ENCODE results near the gene TEKT3. TPM values are rescaled to one million over a fixed set of nuclear protein-coding genes. Genes with fewer than 3 reads are reported as not detected.

TEKT3 gene
- total and polyA plus RNA-seq, 4 donors, result 1.9 to 3.0 (median 2.5) TPM; not detected in 1

GRCh38 chr17:15298176-15298575 lies 43.2 kb downstream of the TEKT3 start:
- no peak overlapping the region for H3K27ac ChIP-seq (ENCODE audit: low read depth in 1 of 2, low read length in 2 of 2)
- peaks cover 3% of the 10 kb centered on the region for H3K9me3 ChIP-seq (ENCODE audit: control insufficient read depth, low read length)

GRCh38 chr17:15293558-15293957 lies 47.8 kb downstream of the TEKT3 start:
- Histone ChIP-seq H3K4me1 (ENCODE audit: control insufficient read depth in 1 of 2, insufficient read depth in 2 of 2, low read length in 2 of 2) (no peaks in the 10 kb centered on the region), H3K9me3 (ENCODE audit: control insufficient read depth, low read length) (peaks cover 3% of the 10 kb centered on the region), H3K36me3 (ENCODE audit: control insufficient read depth in 1 of 2, insufficient read depth in 2 of 2, low read length in 1 of 2) (no peaks in the 10 kb centered on the region), H3K27ac (ENCODE audit: low read depth in 1 of 2, low read length in 2 of 2) (no peak overlapping the region), H3K27me3 (ENCODE audit: control insufficient read depth in 1 of 2, insufficient read depth in 2 of 2, low read length in 1 of 2) (no peaks in the 10 kb centered on the region), H3K4me3 (ENCODE audit: low read length in 2 of 2) (no peak overlapping the region)
- DNase-seq, result no peak
- WGBS, 2 donors, result 83 to 89% methylated on average over 3 of the region's 3 CpGs
- intact Hi-C loops (cut with DNase I), result no loop called here
- no peak for ATAC-seq (ENCODE audit: low FRiP score)

More at GRCh38 chr17:15298176-15298575, 43.2 kb downstream of the TEKT3 start:
- intact Hi-C loops (cut with DNase I), result no loop called here
- Histone ChIP-seq H3K4me1 (ENCODE audit: control insufficient read depth in 1 of 2, insufficient read depth in 2 of 2, low read length in 2 of 2) (peaks cover 0 to 2% of the 10 kb centered on the region in 2 donors), H3K4me3 (ENCODE audit: low read length in 2 of 2) (no peak overlapping the region), H3K36me3 (ENCODE audit: control insufficient read depth in 1 of 2, insufficient read depth in 2 of 2, low read length in 1 of 2) (no peaks in the 10 kb centered on the region), H3K27me3 (ENCODE audit: control insufficient read depth in 1 of 2, insufficient read depth in 2 of 2, low read length in 1 of 2) (peaks cover 0 to 3% of the 10 kb centered on the region in 2 donors)
- DNase-seq, result no peak
- WGBS, 2 donors, result 75 to 87% methylated on average over 5 of the region's 5 CpGs
- ATAC-seq (ENCODE audit: low FRiP score), result no peak

- Histone ChIP-seq H3K4me1 (ENCODE audit: control insufficient read depth in 1 of 2, insufficient read depth in 2 of 2, low read length in 2 of 2) (no peaks in the 10 kb centered on the region), H3K9me3 (ENCODE audit: control insufficient read depth, low read length) (peaks cover 2% of the 10 kb centered on the region), H3K27me3 (ENCODE audit: control insufficient read depth in 1 of 2, insufficient read depth in 2 of 2, low read length in 1 of 2) (no peaks in the 10 kb centered on the region), H3K27ac (ENCODE audit: low read depth in 1 of 2, low read length in 2 of 2) (no peak overlapping the region), H3K36me3 (ENCODE audit: control insufficient read depth in 1 of 2, insufficient read depth in 2 of 2, low read length in 1 of 2) (no peaks in the 10 kb centered on the region), H3K4me3 (ENCODE audit: low read length in 2 of 2) (no peak overlapping the region)
- no peak for ATAC-seq (ENCODE audit: low FRiP score)
- intact Hi-C loops (cut with DNase I), result no loop called here
- DNase-seq, result no peak
- WGBS, 2 donors, result 34 to 36% methylated on average over 8 of the region's 8 CpGs
Observed at GRCh38 chr17:15291674-15292361, 49.6 kb downstream of the TEKT3 start.

- DNase-seq (no peak), ATAC-seq (ENCODE audit: low FRiP score) (no peak)
- Histone ChIP-seq H3K36me3 (ENCODE audit: control insufficient read depth in 1 of 2, insufficient read depth in 2 of 2, low read length in 1 of 2) (no peaks in the 10 kb centered on the region), H3K27ac (ENCODE audit: low read depth in 1 of 2, low read length in 2 of 2) (no peak overlapping the region), H3K4me1 (ENCODE audit: control insufficient read depth in 1 of 2, insufficient read depth in 2 of 2, low read length in 2 of 2) (no peaks in the 10 kb centered on the region), H3K4me3 (ENCODE audit: low read length in 2 of 2) (no peak overlapping the region), H3K9me3 (ENCODE audit: control insufficient read depth, low read length) (peaks cover 2% of the 10 kb centered on the region), H3K27me3 (ENCODE audit: control insufficient read depth in 1 of 2, insufficient read depth in 2 of 2, low read length in 1 of 2) (peaks cover 0 to 2% of the 10 kb centered on the region in 2 donors)
- intact Hi-C loops (cut with DNase I), result no loop called here
- 74 to 79% methylated on average over 6 of the region's 6 CpGs for WGBS, 2 donors
Observed at GRCh38 chr17:15290605-15291004, 50.8 kb downstream of the TEKT3 start.

GRCh38 chr17:15289285-15290183 lies 51.9 kb downstream of the TEKT3 start:
- no peaks in the 10 kb centered on the region for H3K4me1 ChIP-seq (ENCODE audit: control insufficient read depth in 1 of 2, insufficient read depth in 2 of 2, low read length in 2 of 2)
- H3K36me3 ChIP-seq (ENCODE audit: control insufficient read depth in 1 of 2, insufficient read depth in 2 of 2, low read length in 1 of 2), result no peaks in the 10 kb centered on the region
- ATAC-seq (ENCODE audit: low FRiP score) (no peak), DNase-seq (no peak)
- intact Hi-C loops (cut with DNase I), result no loop called here
- no peak overlapping the region for H3K27ac ChIP-seq (ENCODE audit: low read depth in 1 of 2, low read length in 2 of 2)
- peaks cover 0 to 2% of the 10 kb centered on the region in 2 donors for H3K27me3 ChIP-seq (ENCODE audit: control insufficient read depth in 1 of 2, insufficient read depth in 2 of 2, low read length in 1 of 2)
- 70% methylated on average over 22 of the region's 22 CpGs for WGBS, 2 donors
- peaks cover 2% of the 10 kb centered on the region for H3K9me3 ChIP-seq (ENCODE audit: control insufficient read depth, low read length)
- H3K4me3 ChIP-seq (ENCODE audit: low read length in 2 of 2), result no peak overlapping the region

GRCh38 chr17:15288859-15289258 lies 52.5 kb downstream of the TEKT3 start:
- 51 to 70% methylated on average over 1 of the region's 1 CpG for WGBS, 2 donors
- Histone ChIP-seq H3K27ac (ENCODE audit: low read depth in 1 of 2, low read length in 2 of 2) (no peak overlapping the region), H3K9me3 (ENCODE audit: control insufficient read depth, low read length) (peaks cover 3% of the 10 kb centered on the region), H3K4me1 (ENCODE audit: control insufficient read depth in 1 of 2, insufficient read depth in 2 of 2, low read length in 2 of 2) (no peaks in the 10 kb centered on the region), H3K27me3 (ENCODE audit: control insufficient read depth in 1 of 2, insufficient read depth in 2 of 2, low read length in 1 of 2) (peaks cover 0 to 2% of the 10 kb centered on the region in 2 donors), H3K36me3 (ENCODE audit: control insufficient read depth in 1 of 2, insufficient read depth in 2 of 2, low read length in 1 of 2) (no peaks in the 10 kb centered on the region), H3K4me3 (ENCODE audit: low read length in 2 of 2) (no peak overlapping the region)
- DNase-seq (no peak), ATAC-seq (ENCODE audit: low FRiP score) (no peak)
- intact Hi-C loops (cut with DNase I), result no loop called here

GRCh38 chr17:15287538-15288267 lies 53.7 kb downstream of the TEKT3 start:
- ATAC-seq (ENCODE audit: low FRiP score), result no peak
- Histone ChIP-seq H3K27me3 (ENCODE audit: control insufficient read depth in 1 of 2, insufficient read depth in 2 of 2, low read length in 1 of 2) (peaks cover 0 to 2% of the 10 kb centered on the region in 2 donors), H3K4me1 (ENCODE audit: control insufficient read depth in 1 of 2, insufficient read depth in 2 of 2, low read length in 2 of 2) (no peaks in the 10 kb centered on the region), H3K27ac (ENCODE audit: low read depth in 1 of 2, low read length in 2 of 2) (no peak overlapping the region), H3K36me3 (ENCODE audit: control insufficient read depth in 1 of 2, insufficient read depth in 2 of 2, low read length in 1 of 2) (no peaks in the 10 kb centered on the region), H3K9me3 (ENCODE audit: control insufficient read depth, low read length) (peaks cover 2% of the 10 kb centered on the region), H3K4me3 (ENCODE audit: low read length in 2 of 2) (no peak overlapping the region)
- no peak for DNase-seq
- intact Hi-C loops (cut with DNase I), result no loop called here
- 37 to 43% methylated on average over 4 of the region's 4 CpGs for WGBS, 2 donors

GRCh38 chr17:15285466-15285865 lies 55.9 kb downstream of the TEKT3 start:
- intact Hi-C loops (cut with DNase I), result no loop called here
- peaks cover 0 to 2% of the 10 kb centered on the region in 2 donors for H3K27me3 ChIP-seq (ENCODE audit: control insufficient read depth in 1 of 2, insufficient read depth in 2 of 2, low read length in 1 of 2)
- H3K36me3 ChIP-seq (ENCODE audit: control insufficient read depth in 1 of 2, insufficient read depth in 2 of 2, low read length in 1 of 2), result no peaks in the 10 kb centered on the region
- ATAC-seq (ENCODE audit: low FRiP score) (no peak), DNase-seq (no peak)
- H3K4me1 ChIP-seq (ENCODE audit: control insufficient read depth in 1 of 2, insufficient read depth in 2 of 2, low read length in 2 of 2), result no peaks in the 10 kb centered on the region
- WGBS, 2 donors, result 81 to 83% methylated on average over 6 of the region's 6 CpGs
- H3K4me3 ChIP-seq (ENCODE audit: low read length in 2 of 2), result no peak overlapping the region
- no peak overlapping the region for H3K27ac ChIP-seq (ENCODE audit: low read depth in 1 of 2, low read length in 2 of 2)
- H3K9me3 ChIP-seq (ENCODE audit: control insufficient read depth, low read length), result peaks cover 2% of the 10 kb centered on the region
